ENCODE measurements around the gene AKAP1.

GRCh38 chr17:57086069-57086930, 1.3 kb downstream of the AKAP1 start:
- no peak for TF ChIP-seq CTCF (conservative IDR thresholded peaks at IDR 0.05)
- TF ChIP-seq EZH2 (IDR thresholded peaks at IDR 0.05; ENCODE audit: low read depth), result no peak

Data from PC-9 (cell line).